Right ventricle myocardium superior (tissue), 1 donor: Measurements from ENCODE around the gene ENTR1. TPM values are rescaled to one million over a fixed set of nuclear protein-coding genes. Genes with fewer than 3 reads are reported as not detected.

Experiments used
- ATAC-seq: fragments of 200-7000 bp; cut with Tn5 transposase; one replicate; pipeline ENCODE4 v1.9.1; 2020; ENCODE audit warnings: mild to moderate bottlenecking; ENCODE audit not compliant: poor library complexity
- DNase-seq: peaks from one replicate; pipeline ENCODE4 v3.0.0-alpha.2; 2020
- intact Hi-C: fragments of 100-400 bp; cut with DNase I; formaldehyde crosslinking; loops from one replicate; pipeline ENCODE4 v1.11.2; 2022
- long read RNA-seq: library from polyadenylated mRNA; unstranded; transcript quantifications from one replicate; pipeline ENCODE4 v2.0.0, GENCODE V29; 2021
- total RNA-seq: library from RNA; stranded (reverse); fragmentation: NEBNext Ultra II Directional; extraction: Animal tissue kit (Norgen Biotek cat#: 25700); gene quantifications from one replicate; pipeline ENCODE4 v1.2.1, GENCODE V29; 2021
- donor health status: DM: no; HTN: yes; CAD: no; lungs with severe emphysema.

The ENTR1 gene, protein sequence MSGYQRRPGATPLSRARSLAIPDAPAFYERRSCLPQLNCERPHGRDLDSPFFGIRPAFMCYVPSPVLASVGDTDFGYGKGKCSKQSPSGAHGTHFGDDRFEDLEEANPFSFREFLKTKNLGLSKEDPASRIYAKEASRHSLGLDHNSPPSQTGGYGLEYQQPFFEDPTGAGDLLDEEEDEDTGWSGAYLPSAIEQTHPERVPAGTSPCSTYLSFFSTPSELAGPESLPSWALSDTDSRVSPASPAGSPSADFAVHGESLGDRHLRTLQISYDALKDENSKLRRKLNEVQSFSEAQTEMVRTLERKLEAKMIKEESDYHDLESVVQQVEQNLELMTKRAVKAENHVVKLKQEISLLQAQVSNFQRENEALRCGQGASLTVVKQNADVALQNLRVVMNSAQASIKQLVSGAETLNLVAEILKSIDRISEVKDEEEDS
- total RNA-seq, result 23.3 TPM
- long read RNA-seq, transcript ENTR1-204 (8 exons, 2,129 nt), result major isoform, 20 of 52 reads
- long read RNA-seq, partial matches to known transcripts, result 3 of 52 reads
- long read RNA-seq, other reads (novel, unspliced or antisense), result 21 of 52 reads

DNA sequence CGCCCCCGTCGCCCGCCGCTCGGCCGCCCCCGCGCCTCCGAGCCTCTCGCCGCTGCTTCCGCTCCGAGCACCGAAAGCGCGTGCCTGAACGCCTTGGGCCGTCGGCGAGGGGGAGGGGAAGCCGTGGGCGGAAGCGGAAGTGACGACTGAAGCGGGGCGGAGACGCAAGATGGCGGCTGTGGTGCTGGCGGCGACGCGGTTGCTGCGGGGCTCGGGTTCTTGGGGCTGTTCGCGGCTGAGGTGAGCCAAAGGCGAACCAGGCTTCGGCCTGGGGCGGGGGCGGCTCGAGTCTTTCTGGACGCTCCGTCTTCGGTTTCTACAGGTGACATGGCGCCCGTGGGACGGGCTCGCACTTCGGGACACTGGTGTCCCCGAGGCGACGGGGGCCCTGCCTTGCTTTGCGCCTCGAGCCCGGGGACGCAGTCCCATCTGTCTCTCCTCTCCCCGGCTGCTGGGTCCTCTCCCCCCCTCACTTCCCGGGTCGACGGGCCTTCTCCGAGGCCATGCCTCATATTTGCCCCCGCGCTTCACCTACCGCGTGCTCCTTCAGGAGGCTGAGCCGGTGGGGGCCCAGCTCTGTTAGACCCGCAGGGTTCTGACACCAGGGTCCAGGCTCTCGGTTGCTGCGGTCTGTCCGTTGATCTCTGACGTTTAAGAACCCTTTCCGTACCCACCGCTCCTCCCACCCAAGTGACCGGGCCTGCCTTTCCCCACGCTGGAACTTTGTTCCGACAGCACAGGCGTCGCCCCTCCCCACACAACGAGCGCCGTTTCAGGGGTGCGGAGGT is at the start of gene ENTR1, which contains the start of gene PMPCA:
Gene ENTR1 (minus strand): TSS at position 115 of the 788 bp plus-strand sequence. CDS start 217 bp downstream, outside the sequence.
Gene PMPCA (plus strand): TSS at position 159 of the 788 bp plus-strand sequence. CDS start 11 bp downstream, at position 170.
- DNase-seq, result peak; percentile 96
- intact Hi-C loops, result no loop called here
- ATAC-seq, result peak; percentile 95

DNA sequence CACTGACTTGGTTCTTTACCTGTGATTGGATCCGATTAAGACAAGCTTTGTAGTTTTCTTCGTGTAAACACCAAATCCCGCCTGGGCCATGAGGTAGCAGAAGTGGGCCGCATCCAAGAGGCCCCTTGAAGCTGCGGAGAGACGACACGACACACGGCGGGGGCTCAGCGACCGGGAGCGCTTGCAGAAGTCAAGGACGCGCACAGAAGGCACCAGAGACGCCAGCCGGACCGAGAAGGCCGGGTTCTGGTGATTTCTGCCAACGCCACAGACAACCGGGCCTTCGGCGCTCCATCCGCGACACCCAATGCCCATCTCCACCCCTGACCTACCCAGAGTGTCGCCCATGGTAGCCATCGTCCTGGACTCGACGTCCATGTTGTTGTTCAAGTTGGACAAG is 49.0 kb upstream of the ENTR1 start:
- intact Hi-C loops, result no loop called here
- DNase-seq, result no peak
- ATAC-seq, result no peak

DNA sequence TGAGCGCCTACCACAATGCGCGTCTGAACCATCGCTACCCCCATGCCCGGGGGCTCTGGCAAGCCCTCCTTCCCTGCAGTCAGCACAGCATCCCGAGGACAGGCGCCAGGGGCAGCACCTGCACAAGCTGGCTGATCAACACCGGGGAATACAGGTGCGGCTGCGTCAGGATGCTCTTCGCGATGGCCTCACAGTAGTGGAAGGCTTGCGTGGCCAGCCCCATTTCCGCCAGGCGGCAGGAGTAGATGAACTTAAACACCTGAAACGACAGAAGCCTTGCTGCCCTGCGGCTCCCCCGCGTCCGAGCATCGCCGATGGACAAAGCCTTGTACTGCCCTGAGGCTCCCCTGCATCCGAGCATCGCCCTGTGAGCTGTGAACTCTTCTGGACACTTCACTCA is 46.9 kb upstream of the ENTR1 start:
- ATAC-seq (no peak), DNase-seq (no peak)
- intact Hi-C loops, result no loop called here

DNA sequence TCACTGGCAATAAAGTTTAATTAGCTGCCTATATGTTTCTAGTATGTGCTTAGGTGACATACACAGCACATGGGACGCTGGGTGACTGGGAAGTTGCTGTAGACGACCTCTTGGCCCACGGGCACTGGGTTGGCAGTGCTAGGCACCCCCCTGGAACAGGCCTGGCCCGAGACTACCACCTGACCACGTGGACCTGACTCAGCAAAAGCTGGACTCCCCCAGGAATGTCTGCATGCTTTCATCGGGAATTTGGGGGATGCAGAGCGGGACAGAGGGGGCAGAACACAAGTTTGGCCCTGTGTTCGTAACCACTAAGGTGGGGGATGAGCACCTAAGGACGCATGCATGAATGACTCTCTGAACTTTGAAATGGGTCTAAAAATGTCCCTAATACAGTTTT is 45.8 kb upstream of the ENTR1 start:
- ATAC-seq (no peak), DNase-seq (no peak)
- intact Hi-C loops, result no loop called here

DNA sequence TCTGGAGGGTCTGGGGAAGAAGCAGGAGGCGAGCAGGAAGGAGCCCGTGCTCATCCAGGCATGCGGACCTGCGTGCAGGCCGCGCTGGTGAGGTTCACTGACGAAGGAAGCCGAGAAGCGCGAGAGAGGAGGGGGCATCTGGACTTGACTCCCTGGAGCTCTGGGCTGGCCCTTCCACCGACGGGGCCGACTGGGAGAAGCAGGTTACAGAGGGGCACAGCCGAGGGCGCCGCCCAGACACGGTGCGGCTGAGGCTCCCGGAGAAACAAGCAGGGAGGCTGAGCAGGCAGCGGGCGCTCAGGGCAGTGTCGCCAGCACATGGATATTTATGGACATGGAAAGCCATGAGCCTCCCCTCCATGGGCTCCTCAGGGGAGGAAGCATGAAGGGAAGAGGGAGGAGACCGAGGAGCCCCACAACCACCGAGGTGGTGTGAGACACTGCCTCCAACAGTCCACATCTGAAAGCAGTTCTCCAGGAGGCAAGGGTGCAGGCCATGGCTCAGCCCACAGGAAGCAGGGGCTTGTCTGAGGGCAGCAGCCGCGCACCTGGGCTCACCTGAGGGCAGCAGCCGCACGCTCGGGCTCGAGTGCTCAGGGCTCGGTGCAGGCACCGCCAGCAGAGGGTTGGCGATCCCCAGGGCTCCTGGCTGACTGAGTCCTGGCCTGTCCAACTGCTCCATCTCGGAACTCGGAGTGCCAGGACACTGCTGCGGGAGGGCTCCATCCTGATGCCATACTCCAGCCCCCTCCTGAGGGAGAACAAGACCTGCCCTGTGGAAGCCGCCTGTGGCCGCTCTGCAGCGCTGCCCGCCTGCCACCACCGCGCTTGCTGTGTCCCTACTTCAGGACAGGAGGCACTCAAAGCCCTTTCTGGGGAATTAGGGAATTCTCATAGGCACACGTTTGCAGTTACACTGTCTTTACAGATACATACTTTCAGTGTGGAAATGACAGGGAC is 44.9 kb upstream of the ENTR1 start:
- peak; percentile 33 for DNase-seq
- intact Hi-C loops, result no loop called here
- ATAC-seq, result peak; percentile 23

DNA sequence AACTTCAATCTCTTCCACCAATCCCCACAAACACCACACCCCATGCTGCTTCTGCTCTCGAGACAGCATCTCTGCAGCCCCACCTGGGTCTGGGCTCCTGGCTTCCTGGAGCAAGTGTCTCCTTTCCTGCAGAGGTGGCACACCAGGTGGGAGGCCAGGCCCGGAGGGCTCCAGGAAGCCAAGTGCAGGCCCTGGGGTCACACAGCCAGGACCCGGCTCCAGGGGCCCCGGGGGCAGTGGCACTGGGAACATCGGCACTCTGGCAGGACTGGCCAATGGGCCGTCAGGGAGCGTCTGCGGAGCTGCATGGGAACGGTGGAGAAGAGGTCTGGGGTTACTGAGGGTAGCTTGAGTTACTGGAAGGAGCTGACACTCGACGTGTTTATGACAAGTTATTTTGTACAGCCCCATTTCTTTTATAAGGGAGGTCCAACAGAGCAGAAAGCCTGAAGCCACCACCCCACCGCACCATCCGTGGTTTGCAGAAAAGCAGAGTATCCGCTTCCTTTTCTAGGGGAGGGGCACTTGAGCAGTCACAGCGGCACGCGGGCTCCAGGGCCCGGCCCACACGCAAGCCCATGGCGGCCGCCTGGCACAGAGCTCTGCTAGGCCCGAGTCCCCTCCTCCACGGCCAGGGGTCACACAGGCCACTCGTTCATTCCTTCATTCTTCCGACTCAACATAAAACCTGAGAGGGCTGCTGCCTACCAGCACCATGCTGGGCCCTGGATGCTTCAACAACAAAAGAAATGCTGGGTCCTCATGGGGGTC is 43.8 kb upstream of the ENTR1 start:
- DNase-seq, result no peak
- intact Hi-C loops, result no loop called here

DNA sequence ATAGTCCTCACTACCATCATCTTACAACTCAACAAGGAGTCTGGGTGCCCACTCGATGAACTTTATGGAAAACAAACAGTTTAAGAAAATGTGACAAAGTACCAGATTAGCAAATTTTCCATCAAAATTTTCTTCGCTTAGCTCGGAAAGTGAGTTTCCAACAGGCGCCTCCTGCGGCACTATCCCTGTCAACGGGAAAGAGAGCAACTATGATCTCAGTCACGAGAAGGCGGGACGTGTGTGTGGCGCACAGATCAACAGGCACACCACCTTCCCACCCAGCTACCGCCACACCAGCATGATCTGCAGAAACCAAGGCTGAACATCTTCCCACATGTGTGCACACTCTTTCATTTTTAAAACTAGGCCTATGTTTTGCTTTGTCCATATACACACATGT is 42.9 kb upstream of the ENTR1 start:
- DNase-seq (no peak), ATAC-seq (no peak)
- intact Hi-C loops, result no loop called here

More for the DNA sequence above, 43.8 kb upstream of the ENTR1 start:
- ATAC-seq, result no peak

DNA sequence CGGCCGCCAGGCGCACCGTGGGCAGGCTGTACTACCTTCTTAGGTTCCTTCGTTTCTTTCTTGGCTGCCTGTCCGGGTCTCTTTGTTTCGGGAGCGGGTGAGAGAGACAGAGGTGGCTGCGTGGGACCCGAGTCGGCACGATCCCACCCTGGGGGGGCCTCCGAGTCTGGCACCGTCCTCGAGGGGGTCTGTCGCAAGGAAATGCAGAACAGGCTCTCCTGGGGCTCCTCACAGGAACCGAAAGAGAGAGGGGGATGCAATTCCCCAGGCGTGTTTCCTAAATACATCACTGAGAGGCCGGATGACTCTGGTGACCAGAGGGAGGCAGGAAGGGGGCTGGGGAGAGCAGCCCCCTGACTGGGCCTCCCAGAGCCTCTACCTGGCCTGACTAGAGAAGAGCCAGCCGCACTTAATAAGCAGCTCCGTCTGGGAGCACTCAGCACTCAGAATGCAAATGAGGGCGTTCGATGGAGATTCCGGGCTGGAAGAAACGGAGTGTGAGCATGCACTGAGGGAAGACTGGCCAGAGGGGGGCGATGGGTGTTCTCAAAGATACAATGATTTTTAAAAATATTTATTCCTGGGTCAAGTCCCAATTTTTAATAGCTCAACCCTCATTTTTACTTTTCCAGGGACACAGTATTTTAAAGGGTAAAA is 40.9 kb upstream of the ENTR1 start:
- ATAC-seq, result no peak
- no peak for DNase-seq
- intact Hi-C loops, result no loop called here

DNA sequence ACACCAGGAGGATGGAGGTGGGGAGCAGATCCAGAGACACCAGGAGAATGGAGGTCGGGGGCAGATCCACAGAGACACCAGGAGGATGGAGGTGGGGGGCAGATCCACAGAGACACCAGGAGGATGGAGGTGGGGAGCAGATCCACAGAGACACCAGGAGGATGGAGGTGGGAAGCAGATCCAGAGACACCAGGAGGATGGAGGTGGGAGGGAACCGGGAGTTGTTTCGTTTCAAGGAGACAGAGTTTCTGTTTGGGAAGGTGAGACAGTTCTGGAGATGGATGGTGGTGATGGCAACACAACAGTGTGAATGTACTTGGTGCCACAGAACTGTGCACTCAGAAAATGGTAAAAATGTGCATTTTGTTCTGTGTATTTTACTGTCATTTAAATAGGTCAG is 38.2 kb upstream of the ENTR1 start:
- DNase-seq, result no peak
- intact Hi-C loops, result no loop called here
- no peak for ATAC-seq

DNA sequence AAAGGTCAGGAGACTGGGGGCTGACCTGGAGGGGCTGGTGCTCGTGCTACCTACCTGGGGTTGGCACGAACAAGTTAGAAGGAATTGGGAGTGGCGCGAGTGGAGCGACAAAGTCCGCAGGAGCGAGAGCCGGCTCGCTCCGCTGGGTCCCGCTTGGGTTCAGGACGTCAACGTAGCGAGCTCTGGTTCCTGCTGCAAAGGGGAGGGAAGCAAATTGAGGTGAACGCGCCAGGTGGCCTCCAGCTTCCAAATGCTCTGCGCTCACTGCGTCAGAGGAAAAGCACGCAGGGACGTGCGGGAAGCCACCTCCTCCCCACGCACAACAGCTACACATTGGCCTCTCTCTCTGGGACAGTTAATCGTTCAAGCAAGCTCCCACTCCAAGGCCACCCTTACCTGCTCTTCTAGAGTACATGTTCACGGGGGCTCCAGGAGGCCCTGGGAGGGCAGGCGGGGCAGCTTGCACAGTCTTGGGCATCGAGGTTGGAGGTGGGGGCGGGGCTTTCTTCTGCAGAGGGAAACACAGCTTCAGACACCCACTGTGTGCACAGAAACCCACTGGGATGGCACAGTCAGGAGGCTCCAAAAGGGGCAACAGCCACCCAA is 36.9 kb upstream of the ENTR1 start:
- no peak for ATAC-seq
- DNase-seq, result no peak
- intact Hi-C loops, result no loop called here

DNA sequence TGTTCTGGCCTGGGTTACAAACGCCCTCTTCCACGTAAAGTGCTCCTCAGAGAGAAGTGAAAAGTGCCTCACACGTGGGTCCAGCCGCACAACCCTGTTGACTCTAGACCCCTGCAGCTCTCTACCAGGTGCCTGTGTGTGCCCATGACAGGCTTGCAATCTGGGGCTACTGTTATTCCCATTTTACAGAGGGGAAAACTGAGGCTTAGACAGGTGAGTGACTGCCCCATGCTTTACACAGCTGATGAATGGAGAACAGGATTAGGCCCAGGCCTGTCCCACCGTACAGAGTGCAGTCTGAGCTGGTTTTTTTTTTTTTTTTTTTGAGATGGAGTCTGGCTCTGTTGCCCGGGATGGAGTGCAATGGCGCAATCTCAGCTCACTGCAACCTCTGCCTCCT is 35.4 kb upstream of the ENTR1 start:
- DNase-seq, result no peak
- no peak for ATAC-seq
- intact Hi-C loops, result no loop called here

DNA sequence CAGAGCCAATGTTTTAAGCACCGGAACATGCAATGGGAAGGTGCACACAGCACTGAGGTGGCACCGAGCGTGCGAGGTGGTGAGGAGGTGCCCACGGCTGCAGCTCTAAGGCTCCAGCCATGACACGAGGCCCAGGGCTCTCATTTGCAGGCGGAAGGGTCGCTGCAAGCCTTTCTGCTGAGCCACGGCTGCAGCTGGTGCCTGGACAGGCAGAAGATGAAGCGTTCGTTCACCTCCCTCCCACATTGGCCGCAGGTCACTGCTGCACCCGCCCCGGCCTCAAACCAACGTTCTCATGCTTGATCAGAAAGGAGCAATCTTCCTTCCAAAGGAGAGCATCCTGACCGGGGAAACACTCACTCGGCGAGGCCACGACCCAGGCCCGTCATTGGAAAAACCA is 33.7 kb upstream of the ENTR1 start:
- intact Hi-C loops, result no loop called here
- ATAC-seq, result no peak

DNA sequence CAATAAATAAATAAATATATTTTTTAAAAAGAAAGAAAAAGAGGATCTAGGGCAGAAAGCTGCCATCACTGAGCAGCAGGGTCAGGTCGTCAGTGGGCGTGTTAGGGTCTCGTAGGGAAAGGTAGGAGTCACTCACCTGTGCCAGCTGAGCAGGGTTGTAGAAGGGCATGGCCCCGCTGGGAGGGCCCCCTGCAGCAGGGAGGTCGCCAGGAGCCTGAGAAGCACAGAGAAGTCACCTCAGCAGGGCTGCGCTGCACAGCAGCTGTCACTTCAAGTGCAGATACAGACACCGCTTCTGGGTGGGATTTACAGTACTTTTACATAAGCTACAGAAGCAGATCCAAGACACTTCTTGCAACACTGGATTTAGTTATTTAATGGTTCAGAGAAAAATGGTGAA is 33.3 kb upstream of the ENTR1 start:
- no peak for DNase-seq
- ATAC-seq, result no peak
- intact Hi-C loops, result no loop called here

More for the DNA sequence above, 33.7 kb upstream of the ENTR1 start:
- no peak for DNase-seq

DNA sequence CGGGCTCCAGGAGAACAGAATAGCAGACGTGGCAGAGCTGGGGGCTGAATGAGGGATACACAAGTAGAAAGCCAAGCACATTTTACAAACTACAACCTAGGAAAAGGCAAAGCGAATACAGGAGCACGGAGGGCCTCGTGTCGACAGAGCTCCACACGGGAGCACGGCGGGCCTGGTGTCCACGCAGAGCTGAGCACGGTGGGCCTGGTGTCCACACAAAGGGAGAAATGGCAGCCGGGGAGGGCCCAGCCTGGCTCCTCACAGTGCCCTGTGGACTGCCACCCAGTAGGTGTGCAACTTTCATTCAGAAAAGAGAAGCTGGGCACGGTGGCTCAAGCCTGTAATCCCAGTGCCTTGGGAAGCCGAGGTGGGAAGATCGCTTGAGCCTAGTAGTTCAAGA is 32.7 kb upstream of the ENTR1 start:
- DNase-seq (no peak), ATAC-seq (no peak)
- intact Hi-C loops, result no loop called here

DNA sequence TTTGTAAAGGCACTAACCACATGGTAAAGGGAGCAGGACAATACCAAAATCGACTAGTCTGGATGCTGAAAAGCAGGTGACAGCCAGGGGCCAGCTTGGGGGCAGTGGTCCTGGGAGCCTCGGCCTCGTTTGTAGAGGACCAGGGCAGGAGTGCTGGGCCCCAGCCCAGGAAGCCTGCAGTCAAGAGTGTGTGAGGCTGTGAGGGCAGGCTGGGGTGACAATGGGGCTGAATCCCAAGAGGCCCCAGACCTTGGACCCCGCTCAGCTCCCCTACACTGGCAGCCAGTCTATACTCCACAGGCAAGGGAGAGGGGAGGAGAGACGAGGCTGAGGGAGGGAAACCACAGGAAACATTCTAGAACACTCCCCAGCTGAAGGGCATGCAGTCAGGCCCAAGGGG is 31.9 kb upstream of the ENTR1 start:
- intact Hi-C loops, result no loop called here
- DNase-seq, result no peak
- no peak for ATAC-seq

DNA sequence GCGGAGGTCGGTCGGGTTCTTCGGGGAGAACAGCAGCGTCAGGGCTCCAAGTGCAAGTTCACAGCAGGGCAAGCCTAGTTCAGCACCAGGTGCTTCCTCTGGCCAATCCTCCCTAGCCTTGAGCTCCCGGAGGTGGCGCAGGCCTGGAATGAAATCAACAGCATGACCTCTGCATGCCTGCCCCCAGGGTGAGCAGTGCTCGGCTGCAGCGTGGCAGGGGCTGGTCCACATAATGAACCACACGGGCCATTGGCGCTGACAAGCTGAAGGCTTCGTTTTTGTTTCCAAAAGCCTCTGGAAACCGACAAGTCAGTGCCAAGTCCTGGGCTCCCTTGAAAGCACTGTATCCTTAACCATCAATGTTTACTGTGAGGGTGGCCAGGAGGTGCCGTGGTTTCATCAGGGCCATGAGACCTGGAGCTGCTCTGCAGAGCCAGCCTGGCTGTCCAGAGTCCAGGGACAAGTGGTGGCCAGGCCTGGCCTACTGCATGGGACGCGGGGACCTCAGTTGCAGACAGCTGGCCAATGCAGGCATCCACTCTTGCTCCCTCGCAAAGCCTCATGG is 31.3 kb upstream of the ENTR1 start:
- DNase-seq (no peak), ATAC-seq (no peak)
- intact Hi-C loops, result no loop called here

DNA sequence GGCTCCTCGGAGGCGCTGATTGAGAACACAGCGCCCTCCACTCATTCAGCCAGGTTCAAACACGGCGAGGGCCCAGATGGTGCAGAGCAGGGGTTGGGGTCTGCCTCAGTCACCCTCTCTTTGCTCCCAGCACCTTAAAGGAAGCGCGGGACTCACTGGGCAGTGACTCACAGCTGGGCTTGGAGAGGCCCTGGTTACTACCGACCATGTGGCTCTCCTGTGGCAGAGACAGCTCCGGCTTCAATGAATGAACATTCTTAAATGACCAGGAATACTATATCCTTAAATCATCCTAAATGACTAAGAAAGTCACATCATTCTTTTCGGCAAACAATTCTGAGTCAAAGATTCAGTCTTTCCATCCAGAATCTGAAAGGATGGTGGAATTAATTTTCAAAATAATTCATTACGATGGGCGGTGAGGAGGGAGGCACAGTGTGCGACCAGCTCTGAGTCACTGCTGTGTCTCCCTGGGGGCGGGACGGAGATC is 30.8 kb upstream of the ENTR1 start:
- ATAC-seq (no peak), DNase-seq (no peak)
- intact Hi-C loops, result no loop called here
